Subcutaneous adipose tissue (tissue), 4 donors: ENCODE measurements around the gene PCSK4. TPM values are rescaled to one million over a fixed set of nuclear protein-coding genes. Genes with fewer than 3 reads are reported as not detected.

Source experiments
- CTCF ChIP-seq: fragments of 450-650 bp; IDR thresholded peaks from one replicate; pipeline ENCODE4 v1.5.1; 2016; ENCODE audit warnings: low read depth, mild to moderate bottlenecking, control low read depth, antibody characterized with exemption, moderate library complexity
- total RNA-seq, 4 donors: library from RNA; depleted of rRNA; stranded (reverse); fragments of >200 nt; gene quantifications; one replicate each; pipeline ENCODE4 v1.1.0, GENCODE V29; 2016

Gene PCSK4
- total RNA-seq, 4 donors from 2014 or later, result 0.65 to 2.6 (median 1.8) TPM

- no peak for TF ChIP-seq CTCF
Observed at GRCh38 chr19:1441677-1442438, 48.3 kb downstream of the PCSK4 start.

- TF ChIP-seq CTCF, result no peak
Observed at GRCh38 chr19:1441022-1441426, 49.1 kb downstream of the PCSK4 start.

GRCh38 chr19:1440418-1440801 lies 49.7 kb downstream of the PCSK4 start:
- TF ChIP-seq CTCF, result no peak

GRCh38 chr19:1438933-1439354 lies 51.2 kb downstream of the PCSK4 start:
- TF ChIP-seq CTCF, result no peak

- no peak for TF ChIP-seq CTCF
Observed at GRCh38 chr19:1438035-1438932, 51.9 kb downstream of the PCSK4 start, which contains the start of gene RPS15. RPS15 (plus strand) TSS chr19:1438396; CDS start chr19:1438426, 30 bp downstream.

- TF ChIP-seq CTCF, result no peak
Observed at GRCh38 chr19:1437609-1438008, 52.5 kb downstream of the PCSK4 start.

GRCh38 chr19:1435378-1435989 lies 54.7 kb downstream of the PCSK4 start:
- TF ChIP-seq CTCF, result no peak
